HG03520 (cell line): ENCODE data around the gene PLSCR1.
"Not testable (repeated sequence)": the region's sequence is repeated elsewhere in the genome, so short reads cannot be mapped to it uniquely, and the experiment has no call there.

ENCODE experiments used
- ATAC-seq: cut with Tn5 transposase; IDR thresholded peaks from one replicate; pipeline ENCODE4 v1.9.1; 2021; ENCODE audit warnings: mild to moderate bottlenecking, moderate library complexity; ENCODE audit not compliant: unreplicated experiment

Gene PLSCR1

GRCh38 chr3:146519810-146520209 is 24.6 kb downstream of the PLSCR1 start:
- no peak for ATAC-seq

- ATAC-seq: no peak
Observed at GRCh38 chr3:146517684-146518435, 26.5 kb downstream of the PLSCR1 start.

- ATAC-seq: no peak
Observed at GRCh38 chr3:146513386-146514051, 30.9 kb downstream of the PLSCR1 start.

GRCh38 chr3:146511402-146512134 is 32.8 kb downstream of the PLSCR1 start:
- ATAC-seq: no peak

GRCh38 chr3:146507331-146508120 is 36.9 kb downstream of the PLSCR1 start:
- ATAC-seq: no peak

DNA sequence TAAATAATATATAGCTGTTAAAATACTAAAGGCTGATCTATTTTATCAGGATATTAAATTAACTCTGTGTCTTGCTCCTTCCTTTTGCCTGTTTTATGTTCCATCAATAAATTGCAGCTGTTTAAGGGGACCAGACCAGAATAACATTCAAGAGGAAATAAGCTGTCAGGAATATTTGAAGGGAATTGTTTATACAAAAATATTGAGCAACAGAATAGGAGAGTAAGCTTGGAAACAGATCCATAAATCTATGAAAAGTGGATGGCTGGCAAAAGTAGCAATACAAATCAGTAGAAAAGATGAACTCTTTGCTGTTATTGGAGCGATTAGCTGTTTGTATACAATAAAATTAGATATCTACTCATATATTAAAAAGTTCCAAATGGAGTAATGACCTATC is 38.9 kb downstream of the PLSCR1 start:
- no peak for ATAC-seq

GRCh38 chr3:146504498-146505197 is 39.8 kb downstream of the PLSCR1 start:
- no peak for ATAC-seq

DNA sequence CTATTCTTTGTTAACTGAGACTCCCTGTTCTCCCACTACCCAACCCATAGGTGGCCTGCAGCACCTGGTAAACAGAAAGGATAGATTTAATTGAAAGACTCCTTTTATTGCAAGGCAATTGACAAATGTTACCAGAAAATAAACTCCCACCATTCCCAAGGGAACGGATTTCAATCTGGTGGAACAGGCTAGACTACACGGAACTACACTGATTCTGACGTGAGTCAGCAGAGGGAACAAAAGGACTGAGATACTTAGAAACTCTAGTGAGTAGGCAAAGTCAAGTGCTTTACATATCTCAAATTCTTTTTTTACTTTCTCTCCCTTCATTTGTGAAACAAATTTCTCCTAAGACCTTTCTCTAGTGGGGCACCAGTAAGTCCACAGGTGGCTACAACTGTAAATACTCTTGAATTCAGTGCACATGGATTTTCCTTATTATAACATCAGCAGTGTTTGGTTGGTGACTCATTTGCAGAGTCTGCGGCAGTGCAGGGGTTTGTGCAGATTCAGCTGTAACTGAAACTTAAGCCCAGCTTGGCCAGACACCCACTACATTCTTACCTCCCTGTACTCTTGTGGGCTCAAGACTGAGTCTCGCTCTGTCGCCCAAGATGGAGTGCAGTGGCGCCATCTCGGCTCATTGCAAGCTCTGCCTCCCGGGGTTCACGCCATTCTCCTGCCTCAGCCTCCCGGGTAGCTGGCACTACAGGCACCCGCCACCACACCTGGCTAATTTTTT is 40.8 kb downstream of the PLSCR1 start:
- ATAC-seq: peak; percentile 99

DNA sequence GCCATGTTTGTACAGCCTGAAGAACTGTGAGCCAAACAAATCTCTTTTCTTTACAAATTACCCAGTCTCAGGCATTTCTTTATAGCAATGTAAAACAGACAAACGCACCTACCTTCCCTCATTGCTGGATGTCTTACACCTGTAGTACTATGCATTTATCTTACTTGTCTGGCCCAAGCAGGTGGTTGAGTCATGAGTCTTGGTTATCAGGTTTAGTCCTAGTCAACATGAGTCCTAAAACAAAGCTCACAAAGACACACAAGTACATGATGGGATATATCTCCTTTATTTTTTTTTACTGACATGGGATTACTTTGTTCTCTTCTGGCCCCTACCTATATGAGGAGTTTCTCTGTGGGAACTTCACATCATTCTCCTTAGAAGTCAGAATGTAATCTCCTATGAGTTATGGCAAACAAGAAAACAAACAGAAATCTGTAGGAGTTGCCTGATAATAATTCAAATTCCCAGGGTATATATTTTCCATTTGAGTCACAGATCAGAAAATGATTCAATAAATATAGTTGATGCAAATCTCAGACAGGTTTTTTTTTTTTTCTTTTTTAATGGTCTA is 41.4 kb downstream of the PLSCR1 start:
- no peak for ATAC-seq

DNA sequence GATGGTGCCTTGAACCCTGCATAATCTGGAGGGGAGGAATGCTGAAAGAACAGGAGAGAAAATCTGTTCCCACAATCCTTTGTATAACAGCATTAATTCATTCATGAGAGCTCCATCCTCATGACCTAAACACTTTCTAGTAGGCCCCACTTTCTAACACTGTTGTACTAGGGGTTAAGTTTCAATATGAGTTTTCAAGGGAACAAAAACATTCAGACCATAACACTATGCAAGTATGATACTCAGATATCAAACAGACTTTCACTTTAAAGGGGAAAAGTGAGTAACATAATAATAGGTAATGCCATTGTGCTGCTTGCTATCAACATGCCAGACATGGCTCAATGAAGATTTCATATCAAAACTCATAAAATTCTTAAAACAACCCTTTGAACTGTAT is 42.7 kb downstream of the PLSCR1 start:
- peak; percentile 30 for ATAC-seq

GRCh38 chr3:146499701-146500100 is 44.7 kb downstream of the PLSCR1 start:
- ATAC-seq: no peak

- ATAC-seq: no peak
Observed at GRCh38 chr3:146498002-146498736, 46.2 kb downstream of the PLSCR1 start.

GRCh38 chr3:146497145-146497843 is 47.1 kb downstream of the PLSCR1 start:
- not testable (repeated sequence) for ATAC-seq

- no peak for ATAC-seq
Observed at GRCh38 chr3:146496726-146497125, 47.7 kb downstream of the PLSCR1 start.

DNA sequence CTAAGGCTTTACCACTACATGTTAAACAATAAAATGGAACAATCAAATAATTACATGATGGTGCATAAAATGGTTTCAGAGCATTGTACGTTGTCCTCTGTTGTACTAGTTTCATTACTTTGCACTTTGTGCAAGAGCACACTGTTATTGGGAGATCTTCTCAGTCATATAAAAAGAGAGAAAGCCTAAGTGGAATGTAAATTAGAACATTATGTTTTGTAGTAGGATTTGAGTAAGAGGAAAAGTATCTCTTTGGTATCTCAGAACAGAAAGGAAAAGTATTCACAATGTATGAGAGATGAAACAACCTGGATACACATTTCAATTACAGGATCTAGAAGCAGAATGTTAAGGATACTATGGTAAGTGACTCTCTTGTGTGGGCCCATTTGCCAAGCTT is 48.2 kb downstream of the PLSCR1 start:
- ATAC-seq: no peak

DNA sequence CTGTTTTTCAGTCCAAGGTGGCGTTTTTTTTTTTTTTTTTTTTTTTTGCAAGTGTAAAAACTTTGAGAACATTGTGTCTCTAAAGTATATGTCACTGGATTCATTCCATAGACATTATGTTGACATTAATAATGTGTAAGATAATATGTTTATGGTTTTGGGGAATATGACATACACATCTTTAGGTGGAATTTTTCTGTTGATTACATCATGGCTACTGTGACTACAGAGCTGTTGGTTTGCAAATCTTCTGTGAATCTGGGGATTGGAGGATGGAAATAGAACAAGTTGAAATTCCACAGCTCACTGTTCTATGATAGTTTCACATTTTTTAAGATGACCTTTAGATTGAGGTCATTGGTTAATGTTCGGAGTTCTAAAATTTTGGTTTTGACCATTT is 50.6 kb downstream of the PLSCR1 start:
- no peak for ATAC-seq

GRCh38 chr3:146493221-146493620 is 51.2 kb downstream of the PLSCR1 start:
- ATAC-seq: no peak

- no peak for ATAC-seq
Observed at GRCh38 chr3:146491303-146491702, 53.1 kb downstream of the PLSCR1 start.
